HG03066 (cell line): Measurements from ENCODE around the gene CST4.
"Not testable (repeated sequence)": the region's sequence is repeated elsewhere in the genome, so short reads cannot be mapped to it uniquely, and the experiment has no call there.

Experiments
- ATAC-seq: cut with Tn5 transposase; IDR thresholded peaks from one replicate; pipeline ENCODE4 v1.9.1; 2021; ENCODE audit warnings: low read depth; ENCODE audit not compliant: unreplicated experiment

Gene CST4

DNA sequence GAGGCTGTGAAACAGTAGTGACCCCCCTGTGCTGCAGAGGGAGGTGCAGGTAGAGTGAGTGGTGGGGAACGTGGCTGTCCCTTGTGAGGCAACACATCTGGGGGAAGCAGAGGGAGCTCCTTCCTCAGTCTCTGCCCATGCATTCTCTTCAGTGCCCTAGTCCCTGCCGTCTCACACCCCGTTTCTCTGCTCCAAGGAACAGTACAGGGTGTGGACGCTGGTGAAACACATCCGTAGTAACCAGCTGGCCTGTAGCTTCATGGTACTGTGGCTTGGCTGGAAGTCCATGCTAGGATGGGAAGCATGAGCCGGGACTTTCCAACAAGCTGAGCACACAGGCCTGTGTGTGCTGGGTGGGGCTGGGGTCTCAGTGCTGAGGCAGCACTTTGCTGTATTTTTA, 25.7 kb downstream of the CST4 start:
- no peak for ATAC-seq

GRCh38 chr20:23662276-23662870, 26.5 kb downstream of the CST4 start:
- no peak for ATAC-seq

GRCh38 chr20:23661002-23661429, 27.8 kb downstream of the CST4 start:
- ATAC-seq, result no peak

- no peak for ATAC-seq
Observed at GRCh38 chr20:23659989-23660837, 28.6 kb downstream of the CST4 start.

DNA sequence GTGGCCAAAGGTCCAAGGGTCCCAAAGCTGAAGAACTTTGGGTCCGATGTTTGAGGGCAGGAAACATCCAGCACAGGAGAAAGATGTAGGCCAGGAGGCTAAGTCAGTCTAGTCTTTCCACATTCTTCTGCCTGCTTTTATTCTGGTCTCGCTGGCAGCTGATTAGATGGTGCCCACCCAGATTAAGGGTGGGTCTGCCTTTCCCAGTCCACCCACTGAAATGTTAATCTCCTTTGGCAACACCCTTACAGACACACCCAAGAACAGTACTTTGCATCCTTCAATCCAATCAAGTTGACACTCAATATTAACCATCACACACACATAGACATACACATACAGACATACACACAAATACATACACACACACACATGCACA, 29.2 kb downstream of the CST4 start:
- ATAC-seq, result not testable (repeated sequence)

DNA sequence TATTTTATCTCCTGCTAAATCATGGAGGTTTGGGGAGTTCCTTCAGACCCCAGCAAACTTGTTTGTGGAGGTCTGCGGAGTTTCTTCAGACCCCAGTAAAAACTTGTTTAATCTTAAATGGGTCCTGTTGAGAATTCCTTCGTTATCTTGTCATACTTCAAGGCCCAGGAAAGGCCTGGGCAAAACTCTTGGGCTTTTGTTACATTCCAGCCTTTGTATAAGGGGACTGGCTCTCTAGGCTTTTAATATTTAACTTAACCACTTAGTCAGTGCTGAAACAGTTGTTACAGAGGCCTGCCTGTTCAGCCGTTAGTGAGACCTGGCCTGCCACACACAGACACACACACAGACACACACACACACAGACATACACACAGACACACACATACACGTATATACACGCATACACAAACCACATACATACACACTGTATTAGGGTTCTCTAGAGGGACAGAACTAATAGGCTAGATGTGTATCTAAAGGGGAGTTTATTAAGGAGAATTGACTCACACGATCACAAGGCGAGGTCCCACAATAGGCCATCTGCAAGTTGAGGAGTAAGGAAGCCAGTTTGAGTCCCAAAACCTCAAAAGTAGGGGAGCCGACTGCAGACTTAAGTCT, 29.7 kb downstream of the CST4 start:
- no peak for ATAC-seq

DNA sequence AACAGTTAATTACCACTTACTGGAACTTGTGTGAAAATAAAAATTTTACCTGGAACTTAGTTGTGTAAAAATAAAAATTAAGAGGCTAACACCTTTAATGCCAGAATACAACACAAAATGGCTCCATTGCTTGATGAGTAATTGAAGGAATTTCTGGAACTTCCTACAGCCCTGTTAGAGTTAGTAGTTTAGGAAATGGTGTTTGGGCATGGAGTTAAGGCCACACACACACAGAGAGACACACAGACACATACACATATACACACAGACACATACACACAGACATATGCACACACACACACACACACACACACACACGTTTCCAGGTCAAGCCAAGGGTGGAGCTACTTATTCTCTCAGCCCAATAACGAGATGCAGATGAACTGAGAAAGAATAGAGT, 30.5 kb downstream of the CST4 start:
- no peak for ATAC-seq

GRCh38 chr20:23657202-23657601, 31.6 kb downstream of the CST4 start:
- ATAC-seq, result no peak

- ATAC-seq, result no peak
Observed at GRCh38 chr20:23656372-23656771, 32.5 kb downstream of the CST4 start.

DNA sequence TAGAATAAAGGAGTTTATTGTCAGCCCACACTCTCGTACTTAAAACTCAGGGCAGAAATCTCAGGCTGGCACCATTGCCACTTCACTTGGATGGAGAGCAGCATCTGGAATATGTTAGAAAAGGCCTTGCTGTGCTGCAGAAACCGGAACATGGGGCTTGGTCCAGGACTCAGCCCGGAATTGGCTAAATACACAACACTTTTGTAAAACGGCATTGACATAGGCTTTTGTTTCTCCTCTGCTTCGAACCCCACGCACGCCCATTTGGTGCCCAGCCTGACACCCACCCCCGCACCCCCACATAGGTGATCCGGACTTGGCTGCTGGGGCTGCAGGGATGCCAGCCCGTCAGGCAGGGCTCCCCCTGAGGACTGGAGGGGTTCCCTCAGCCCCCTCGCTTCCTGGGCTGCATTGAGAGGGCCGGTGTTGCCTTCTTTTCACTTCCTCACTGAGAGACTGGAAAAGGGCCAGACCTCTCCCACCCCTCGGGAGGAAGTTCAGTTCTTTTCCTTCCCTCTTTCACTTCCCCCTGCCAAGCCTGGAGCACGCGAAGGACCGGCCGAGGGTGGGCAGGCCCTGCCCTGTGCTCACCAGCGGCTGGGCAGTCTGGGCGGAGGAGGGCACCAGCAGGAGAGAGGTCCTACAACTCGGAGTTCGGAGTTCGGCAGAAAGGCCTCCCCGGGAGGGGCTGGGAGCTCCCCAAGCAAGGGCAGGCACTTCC, 33.2 kb downstream of the CST4 start:
- no peak for ATAC-seq

- no peak for ATAC-seq
Observed at GRCh38 chr20:23654717-23655116, 34.1 kb downstream of the CST4 start.

GRCh38 chr20:23654000-23654399, 34.8 kb downstream of the CST4 start:
- ATAC-seq, result no peak

DNA sequence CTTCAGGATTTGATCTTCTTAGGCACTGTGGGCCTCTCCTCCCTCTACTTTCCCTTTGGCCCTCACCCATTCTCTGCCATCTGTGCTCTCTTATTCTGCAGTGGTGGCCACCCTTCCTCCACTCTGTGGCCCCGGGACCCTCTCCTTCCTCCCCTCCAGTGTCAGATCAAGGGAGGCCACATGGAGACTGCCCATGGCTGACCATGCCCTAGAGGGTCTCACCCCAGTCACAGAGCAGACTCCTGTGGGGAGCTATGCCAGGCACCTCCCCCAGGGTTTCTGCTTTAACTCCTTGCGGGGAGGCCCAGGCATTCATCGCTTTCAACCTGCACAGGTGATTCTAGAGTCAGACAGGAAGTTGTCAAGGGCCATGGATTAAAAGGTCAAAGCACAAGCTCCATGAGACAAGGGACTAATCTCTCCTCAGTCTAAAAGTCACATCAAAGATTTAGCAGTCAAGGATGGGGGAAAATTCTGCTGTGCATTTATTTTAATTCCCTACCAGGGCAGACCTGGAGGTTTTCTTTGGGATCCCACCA, 35.4 kb downstream of the CST4 start:
- no peak for ATAC-seq

GRCh38 chr20:23652926-23653325, 35.9 kb downstream of the CST4 start:
- no peak for ATAC-seq

DNA sequence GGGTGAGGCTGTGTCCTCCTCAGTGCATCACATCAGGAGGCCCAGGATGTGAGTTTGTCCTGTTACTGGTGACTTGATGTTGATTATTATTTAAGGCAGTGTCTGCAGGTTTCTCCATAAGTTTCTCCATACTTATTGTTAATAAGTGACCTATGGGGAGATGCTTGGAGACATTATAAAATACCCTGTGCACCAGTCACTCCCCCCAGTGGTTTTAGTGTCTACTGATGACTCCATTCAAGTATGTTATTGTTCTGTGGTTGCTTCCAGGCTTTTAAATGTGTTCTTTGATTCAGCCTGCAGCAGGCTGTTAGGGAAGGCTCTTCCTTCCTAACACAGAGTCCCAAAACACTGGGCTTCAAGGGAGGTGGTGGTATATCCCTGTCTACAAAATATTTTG, 36.5 kb downstream of the CST4 start:
- ATAC-seq, result no peak

GRCh38 chr20:23651117-23651516, 37.7 kb downstream of the CST4 start:
- ATAC-seq, result no peak

- ATAC-seq, result no peak
Observed at GRCh38 chr20:23649830-23650417, 38.9 kb downstream of the CST4 start.

- no peak for ATAC-seq
Observed at GRCh38 chr20:23649242-23649641, 39.6 kb downstream of the CST4 start.

- no peak for ATAC-seq
Observed at GRCh38 chr20:23647346-23647745, 41.5 kb downstream of the CST4 start.

DNA sequence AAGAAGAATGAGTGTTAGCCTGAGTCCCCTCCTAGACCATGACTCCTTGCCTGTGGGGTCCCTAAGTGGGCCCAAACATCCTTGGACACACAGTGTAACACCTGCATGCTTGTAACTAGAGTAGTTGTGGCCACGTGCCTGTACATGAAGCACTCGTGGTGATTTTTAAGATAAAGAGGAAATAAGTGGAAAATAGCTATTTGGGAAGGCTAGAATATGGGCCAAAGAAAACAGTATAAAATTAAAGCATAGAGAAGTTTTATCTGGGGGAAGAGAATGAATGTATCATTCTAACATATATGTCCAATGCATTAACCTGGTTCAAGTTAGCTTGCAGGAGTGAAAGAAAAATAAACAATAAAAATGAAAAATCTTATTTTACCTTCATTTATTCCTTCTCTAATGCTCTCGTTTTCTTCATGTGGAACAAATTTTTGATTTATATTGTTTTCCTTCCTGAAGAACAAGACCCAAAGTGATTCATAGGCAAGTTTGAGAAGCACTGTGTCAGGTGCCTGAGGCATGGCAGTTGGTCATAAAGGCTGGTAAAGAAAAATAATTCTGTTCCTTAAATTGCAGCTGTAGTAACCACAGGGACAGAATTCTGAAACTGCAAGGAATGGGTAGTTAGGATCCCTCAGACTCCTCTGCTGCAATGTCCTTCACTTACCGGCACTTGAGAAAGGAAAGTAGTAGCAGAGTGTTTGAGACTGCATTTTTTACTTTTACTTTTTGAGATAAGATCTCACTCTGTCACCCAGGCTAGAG, 42.5 kb downstream of the CST4 start:
- no peak for ATAC-seq
